Measurements from ENCODE around the gene RIT2.

Gene RIT2

DNA sequence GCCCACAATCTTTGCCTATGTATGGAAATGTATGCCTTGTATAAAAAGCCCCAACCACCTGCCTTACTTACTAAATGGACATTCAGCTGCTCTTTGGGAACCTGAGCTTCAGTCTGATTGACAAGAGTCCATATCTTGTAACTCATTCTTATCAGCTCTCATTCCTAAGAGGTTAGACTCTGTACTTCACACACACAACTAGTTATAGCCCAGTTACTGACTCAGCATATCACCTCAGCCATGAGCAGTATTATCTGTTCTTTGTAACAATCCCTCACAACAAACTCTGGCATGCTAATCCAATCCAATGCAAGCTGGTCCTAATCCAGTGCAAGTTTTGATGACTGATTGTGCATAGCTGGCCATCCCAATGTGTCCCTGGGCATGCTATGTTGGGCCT lies 250.6 kb downstream of the RIT2 start:
- Histone ChIP-seq H3K9me3 (replicated peaks in 1 of 11) (no peaks in the 10 kb centered on the region), H3K4me1 (peaks cover 0 to 8% (median 0%) of the 10 kb centered on the region in 10 experiments; a peak in 1 of 20 replicates), H4K20me1 (no peaks in the 10 kb centered on the region), H3K36me3 (no peaks in the 10 kb centered on the region), H3K27ac (no peak overlapping the region), H3K27me3 (no peaks in the 10 kb centered on the region), H3K4me3 (no peak overlapping the region), H3K4me2 (no peak overlapping the region), H3K9ac (no peak overlapping the region)
- no peak for TF ChIP-seq Cebpa-rat (IDR thresholded peaks at IDR 0.05)

DNA sequence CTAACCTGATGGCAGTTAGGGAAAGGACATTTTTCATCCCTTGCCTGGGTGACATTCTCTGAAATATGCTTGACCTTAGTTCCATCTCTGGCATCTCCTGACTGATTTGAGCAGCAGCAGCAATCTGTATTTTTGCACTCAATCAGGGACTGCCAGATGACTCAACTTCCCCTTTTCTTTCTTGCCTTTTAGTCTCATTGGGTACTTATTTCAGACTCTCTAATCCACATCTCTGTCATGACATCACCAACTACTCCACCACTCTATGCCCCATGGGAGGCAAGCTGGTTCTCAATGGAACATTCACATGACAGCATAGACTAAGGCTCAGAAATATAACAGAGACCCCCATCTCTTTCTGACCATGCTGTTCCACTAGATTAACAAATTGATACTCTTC lies 254.2 kb downstream of the RIT2 start:
- H3K27ac ChIP-seq = no peak overlapping the region
- no peaks in the 10 kb centered on the region for H3K36me3 ChIP-seq
- no peaks in the 10 kb centered on the region for H4K20me1 ChIP-seq
- H3K9ac ChIP-seq = no peak overlapping the region
- no peak overlapping the region for H3K4me3 ChIP-seq
- no peak for TF ChIP-seq Cebpa-rat (IDR thresholded peaks at IDR 0.05)
- no peaks in the 10 kb centered on the region; a peak in 1 of 22 replicates for H3K9me3 ChIP-seq (replicated peaks in 1 of 11)
- H3K4me1 ChIP-seq = peaks cover 0 to 8% (median 0%) of the 10 kb centered on the region in 10 experiments; a peak in 1 of 20 replicates
- H3K27me3 ChIP-seq = no peaks in the 10 kb centered on the region
- H3K4me2 ChIP-seq = no peak overlapping the region

DNA sequence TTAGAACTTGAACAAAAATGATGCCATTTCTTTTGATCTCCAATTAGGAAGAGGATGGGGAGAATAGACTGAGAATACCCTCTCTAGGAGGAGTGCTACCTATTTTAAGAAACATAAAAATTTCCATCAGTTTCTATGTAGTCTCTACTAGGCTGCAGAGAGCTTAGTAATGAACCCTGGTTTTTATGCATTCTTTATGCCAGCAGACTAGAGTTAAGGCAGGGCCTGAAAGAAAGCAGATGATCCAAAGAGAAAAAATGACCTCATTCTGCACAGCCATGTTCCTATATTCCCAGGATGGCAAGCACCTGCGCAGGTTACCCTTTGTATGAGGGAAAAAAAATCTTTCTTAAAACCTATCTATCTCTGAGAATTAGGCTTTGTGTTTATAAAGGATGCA lies 254.9 kb downstream of the RIT2 start:
- no peaks in the 10 kb centered on the region for H3K27me3 ChIP-seq
- no peak overlapping the region for H3K4me3 ChIP-seq
- no peaks in the 10 kb centered on the region for H4K20me1 ChIP-seq
- TF ChIP-seq Cebpa-rat (IDR thresholded peaks at IDR 0.05) = no peak
- H3K9me3 ChIP-seq (replicated peaks in 1 of 11) = no peaks in the 10 kb centered on the region; a peak in 1 of 22 replicates
- H3K36me3 ChIP-seq = no peaks in the 10 kb centered on the region
- no peak overlapping the region for H3K27ac ChIP-seq
- no peak overlapping the region for H3K4me2 ChIP-seq
- peaks cover 0 to 8% (median 0%) of the 10 kb centered on the region in 10 experiments; a peak in 1 of 20 replicates for H3K4me1 ChIP-seq
- no peak overlapping the region for H3K9ac ChIP-seq

DNA sequence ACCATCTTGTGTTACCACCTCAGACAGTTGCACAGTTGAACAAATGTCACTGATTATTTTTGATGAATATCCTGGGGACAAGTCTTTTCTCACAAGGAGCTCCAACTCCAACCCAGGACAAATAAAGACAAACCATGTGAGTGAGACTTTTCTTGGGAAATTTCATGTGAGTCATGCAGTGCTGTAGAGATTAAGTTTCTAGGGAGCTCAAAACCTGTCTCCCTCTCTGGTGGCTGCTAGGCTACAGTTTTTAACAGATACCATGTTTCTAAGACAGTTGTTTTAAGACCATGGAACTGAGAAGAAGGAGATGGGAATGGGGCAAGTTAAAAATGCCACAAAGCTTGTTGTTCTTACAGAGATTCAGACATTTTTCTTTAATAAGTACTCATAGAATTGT lies 255.5 kb downstream of the RIT2 start:
- TF ChIP-seq Cebpa-rat (IDR thresholded peaks at IDR 0.05) = no peak
- H3K36me3 ChIP-seq = no peaks in the 10 kb centered on the region
- H3K4me1 ChIP-seq = peaks cover 0 to 8% (median 0%) of the 10 kb centered on the region in 10 experiments; a peak in 1 of 20 replicates
- H3K4me3 ChIP-seq = no peak overlapping the region
- H3K9ac ChIP-seq = no peak overlapping the region
- H4K20me1 ChIP-seq = no peaks in the 10 kb centered on the region
- H3K27ac ChIP-seq = no peak overlapping the region
- H3K4me2 ChIP-seq = no peak overlapping the region
- no peaks in the 10 kb centered on the region for H3K27me3 ChIP-seq
- no peaks in the 10 kb centered on the region; a peak in 1 of 22 replicates for H3K9me3 ChIP-seq (replicated peaks in 1 of 11)

DNA sequence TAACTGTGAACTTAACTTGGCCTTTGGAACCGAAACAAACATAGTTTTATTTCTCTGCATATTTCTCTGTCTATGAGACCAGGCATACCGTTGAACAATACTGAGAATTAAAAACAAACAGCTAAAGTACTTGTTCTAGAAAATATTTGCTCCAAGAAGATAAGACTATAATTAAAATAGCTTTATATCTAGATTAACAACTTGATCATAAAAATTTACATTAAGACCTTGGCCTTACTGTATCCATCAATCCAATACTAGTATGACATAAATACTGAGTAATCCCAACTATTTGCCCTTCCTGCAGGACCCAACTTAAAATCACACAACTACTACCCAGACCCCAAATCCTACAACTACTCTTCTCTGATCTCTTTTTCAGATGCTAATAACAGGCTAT lies 260.9 kb downstream of the RIT2 start:
- H3K36me3 ChIP-seq = no peaks in the 10 kb centered on the region
- no peak for TF ChIP-seq Cebpa-rat (IDR thresholded peaks at IDR 0.05)

DNA sequence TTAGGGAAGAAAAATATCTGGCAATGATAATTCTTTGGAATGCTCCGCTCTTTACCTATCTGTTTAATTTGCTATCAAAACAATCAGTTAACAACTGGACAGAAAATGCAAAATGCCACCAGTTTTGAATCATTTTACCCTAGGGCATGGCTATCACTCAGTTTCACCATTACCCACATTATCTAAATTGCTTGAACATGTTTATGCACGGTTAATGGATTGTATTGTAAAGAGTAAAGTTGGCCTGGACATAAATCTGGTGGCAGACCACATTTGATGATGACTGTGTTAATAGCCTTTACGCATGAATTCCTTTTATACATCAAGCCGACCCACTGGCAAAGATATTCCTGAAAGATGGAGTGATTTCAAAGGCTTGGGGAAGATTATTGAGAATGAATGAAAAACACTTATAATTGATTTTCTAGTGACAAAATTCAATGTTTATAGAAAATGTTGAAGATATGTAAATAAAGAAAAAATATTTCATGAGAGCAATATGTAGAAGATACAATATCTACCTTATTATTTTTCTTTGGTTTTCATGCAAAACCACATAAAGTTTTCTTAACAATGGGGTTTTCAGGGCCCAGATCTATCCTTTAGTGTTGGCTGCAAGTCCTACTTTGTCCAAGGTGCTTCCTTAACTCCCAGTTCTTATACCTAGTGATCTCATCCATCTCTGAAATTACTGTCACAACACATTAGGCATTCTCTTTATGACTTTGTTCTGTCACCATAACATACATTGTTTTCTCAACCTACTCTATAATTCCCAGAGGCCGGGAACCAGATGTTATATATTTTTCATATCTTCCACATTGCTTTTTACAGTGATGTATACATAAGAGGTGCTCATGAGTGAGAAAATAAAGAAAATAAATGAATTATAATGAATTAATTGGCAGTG lies 265.1 kb downstream of the RIT2 start:
- no peak overlapping the region for H3K4me2 ChIP-seq
- no peak overlapping the region for H3K9ac ChIP-seq
- no peak for TF ChIP-seq Cebpa-rat (IDR thresholded peaks at IDR 0.05)
- H3K27ac ChIP-seq = no peak overlapping the region
- H3K9me3 ChIP-seq (replicated peaks in 1 of 11) = no peaks in the 10 kb centered on the region
- H4K20me1 ChIP-seq = no peaks in the 10 kb centered on the region
- H3K36me3 ChIP-seq = no peaks in the 10 kb centered on the region
- no peak overlapping the region for H3K4me3 ChIP-seq
- H3K27me3 ChIP-seq = no peaks in the 10 kb centered on the region
- no peaks in the 10 kb centered on the region for H3K4me1 ChIP-seq

More for the DNA sequence above, 260.9 kb downstream of the RIT2 start:
- Histone ChIP-seq H3K4me1 (no peaks in the 10 kb centered on the region), H3K27ac (no peak overlapping the region), H3K4me2 (no peak overlapping the region), H3K9ac (no peak overlapping the region), H4K20me1 (no peaks in the 10 kb centered on the region), H3K4me3 (no peak overlapping the region), H3K9me3 (replicated peaks in 1 of 11) (no peaks in the 10 kb centered on the region; a peak in 1 of 22 replicates), H3K27me3 (no peaks in the 10 kb centered on the region)

DNA sequence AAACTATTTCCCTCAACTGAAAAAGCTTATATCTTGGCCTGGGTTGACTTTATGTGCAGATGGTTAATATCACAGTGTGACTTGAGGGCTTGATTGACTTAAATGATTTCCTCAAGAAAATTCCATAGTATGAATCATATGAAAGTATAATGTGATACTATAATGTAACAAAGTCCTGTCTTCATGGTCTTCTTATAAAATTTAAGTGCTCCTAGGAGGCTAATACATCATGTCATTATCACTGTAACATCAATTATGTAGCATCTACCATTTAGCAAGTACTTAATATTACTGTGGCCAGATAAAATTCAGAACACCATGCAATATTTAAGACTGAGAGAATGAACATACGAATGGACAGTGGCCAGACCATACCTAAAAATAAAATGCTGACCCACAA lies 276.1 kb downstream of the RIT2 start:
- H3K4me1 ChIP-seq = no peaks in the 10 kb centered on the region
- no peak for TF ChIP-seq Cebpa-rat (IDR thresholded peaks at IDR 0.05)
- no peaks in the 10 kb centered on the region for H4K20me1 ChIP-seq
- no peak overlapping the region for H3K4me2 ChIP-seq
- H3K4me3 ChIP-seq = no peak overlapping the region
- H3K27me3 ChIP-seq = no peaks in the 10 kb centered on the region
- H3K27ac ChIP-seq = no peak overlapping the region
- H3K9ac ChIP-seq = no peak overlapping the region
- no peaks in the 10 kb centered on the region for H3K36me3 ChIP-seq
- peaks cover 0 to 11% (median 0%) of the 10 kb centered on the region in 11 experiments; a peak in 3 of 22 replicates for H3K9me3 ChIP-seq (replicated peaks in 1 of 11)

DNA sequence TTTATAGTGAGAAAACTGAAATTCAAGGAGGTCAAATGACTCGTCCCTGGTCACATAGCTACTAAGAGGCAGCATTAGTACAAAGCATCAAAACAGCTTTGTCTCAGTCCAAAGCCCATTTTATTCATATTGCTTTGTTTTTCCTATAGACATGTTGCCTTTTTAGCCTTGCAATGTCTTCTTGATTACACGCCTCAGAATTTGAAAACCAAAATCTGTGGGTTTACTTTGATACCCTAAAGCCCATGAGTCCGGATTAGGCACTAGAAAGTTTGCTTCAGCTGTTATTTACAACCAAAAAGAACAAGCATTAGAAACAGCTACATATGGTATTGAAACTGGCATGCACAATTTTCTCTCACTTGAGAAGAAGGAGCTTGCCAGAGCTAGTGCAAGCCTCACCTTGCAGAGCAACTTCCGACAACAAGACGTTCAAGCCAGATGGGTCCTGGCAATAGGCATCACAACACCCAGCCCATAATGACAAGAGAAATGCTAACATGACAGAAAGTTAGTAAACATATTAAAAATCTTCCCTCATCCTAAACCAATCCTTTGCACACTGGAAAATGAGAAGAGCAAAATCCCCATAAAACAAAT lies 276.8 kb downstream of the RIT2 start:
- Histone ChIP-seq H3K27me3 (no peaks in the 10 kb centered on the region), H3K9me3 (replicated peaks in 1 of 11) (peaks cover 0 to 11% (median 0%) of the 10 kb centered on the region in 11 experiments; a peak in 3 of 22 replicates), H3K4me3 (no peak overlapping the region), H3K27ac (no peak overlapping the region), H3K4me2 (no peak overlapping the region), H3K4me1 (no peaks in the 10 kb centered on the region), H4K20me1 (no peaks in the 10 kb centered on the region), H3K9ac (no peak overlapping the region), H3K36me3 (no peaks in the 10 kb centered on the region)
- no peak for TF ChIP-seq Cebpa-rat (IDR thresholded peaks at IDR 0.05)

DNA sequence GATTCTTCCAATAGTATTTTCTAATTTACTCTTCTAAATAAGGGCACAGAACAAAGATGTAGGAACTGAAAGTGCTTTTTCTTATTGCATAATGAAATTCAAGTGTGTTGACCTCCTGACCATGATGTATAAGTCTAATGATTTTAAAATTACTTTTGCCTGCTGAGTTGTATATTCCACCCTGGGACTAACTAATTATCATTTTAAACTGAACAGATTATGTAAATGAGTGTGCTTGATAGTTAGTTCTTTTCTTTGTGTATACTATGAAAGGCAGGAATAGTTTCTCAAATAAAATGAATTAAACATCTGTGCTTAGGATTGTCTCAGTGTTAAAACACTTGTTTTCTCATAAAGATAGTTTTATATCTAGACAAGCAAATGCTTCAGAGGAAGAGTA lies 284.5 kb downstream of the RIT2 start:
- no peaks in the 10 kb centered on the region for H3K36me3 ChIP-seq
- H4K20me1 ChIP-seq = no peaks in the 10 kb centered on the region
- H3K9me3 ChIP-seq (replicated peaks in 1 of 11) = no peaks in the 10 kb centered on the region
- H3K4me2 ChIP-seq = no peak overlapping the region
- no peak overlapping the region for H3K9ac ChIP-seq
- no peak overlapping the region for H3K27ac ChIP-seq
- peaks cover 0 to 5% (median 0%) of the 10 kb centered on the region in 10 experiments; a peak in 1 of 20 replicates for H3K4me1 ChIP-seq
- H3K27me3 ChIP-seq = no peaks in the 10 kb centered on the region
- H3K4me3 ChIP-seq = no peak overlapping the region
- no peak for TF ChIP-seq Cebpa-rat (IDR thresholded peaks at IDR 0.05)

All from BLaER1 treated with 17β-estradiol and CSF1 and Interleukin-3, amounts not matched to agents 10 nM and 100 nM (cell line).